Memory B cell (primary cell): ENCODE measurements around the gene DIDO1.

ENCODE experiments used
- ATAC-seq: fragments of 150-1000 bp; cut with Tn5 transposase; 2 replicates; pipeline ENCODE4 v1.10.0; 2021; ENCODE audit warnings: low read depth, mild to moderate bottlenecking, moderate library complexity
- DNase-seq, 2 donors: peaks; one replicate each; pipeline ENCODE4 v3.0.0; 2022; ENCODE audit warnings: low spot score in 2 of 2
- H3K27ac Mint-ChIP-seq: one replicate; pipeline ENCODE4 v1.8.0; 2022; ENCODE audit warnings: mild to moderate bottlenecking, moderate library complexity, mixed read lengths
- H3K27me3 Mint-ChIP-seq: one replicate; pipeline ENCODE4 v1.8.0; 2022; ENCODE audit warnings: mixed read lengths
- H3K36me3 Mint-ChIP-seq: one replicate; pipeline ENCODE4 v1.8.0; 2022; ENCODE audit warnings: mild to moderate bottlenecking, mixed read lengths
- H3K4me1 Mint-ChIP-seq: one replicate; pipeline ENCODE4 v1.8.0; 2022; ENCODE audit warnings: mixed read lengths
- H3K4me3 Mint-ChIP-seq: one replicate; pipeline ENCODE4 v1.8.0; 2022; ENCODE audit warnings: mild to moderate bottlenecking, moderate library complexity, mixed read lengths
- H3K9me3 Mint-ChIP-seq: one replicate; pipeline ENCODE4 v1.8.0; 2022; ENCODE audit warnings: mixed read lengths

The DIDO1 gene

GRCh38 chr20:62843656-62844055, 82.6 kb downstream of the DIDO1 start:
- DNase-seq (no peak), ATAC-seq (no peak)
- Mint-ChIP-seq H3K36me3 (peaks cover 13% of the 10 kb centered on the region), H3K27ac (no peak overlapping the region), H3K4me3 (no peak overlapping the region), H3K27me3 (no peaks in the 10 kb centered on the region), H3K4me1 (peaks cover 7% of the 10 kb centered on the region), H3K9me3 (no peaks in the 10 kb centered on the region)

GRCh38 chr20:62841705-62842212, 84.5 kb downstream of the DIDO1 start:
- no peak overlapping the region for H3K27ac Mint-ChIP-seq
- H3K4me1 Mint-ChIP-seq = peaks cover 11% of the 10 kb centered on the region
- H3K9me3 Mint-ChIP-seq = no peaks in the 10 kb centered on the region
- H3K27me3 Mint-ChIP-seq = no peaks in the 10 kb centered on the region
- no peak overlapping the region for H3K4me3 Mint-ChIP-seq
- DNase-seq (no peak), ATAC-seq (no peak)
- H3K36me3 Mint-ChIP-seq = peaks cover 10% of the 10 kb centered on the region

GRCh38 chr20:62840244-62841197, 85.8 kb downstream of the DIDO1 start:
- Mint-ChIP-seq H3K4me1 (peaks cover 11% of the 10 kb centered on the region), H3K27me3 (no peaks in the 10 kb centered on the region), H3K4me3 (no peak overlapping the region), H3K36me3 (peaks cover 10% of the 10 kb centered on the region), H3K27ac (peak overlapping the region; percentile 77), H3K9me3 (no peaks in the 10 kb centered on the region)
- ATAC-seq = no peak
- DNase-seq = no peak

GRCh38 chr20:62839816-62840215, 86.5 kb downstream of the DIDO1 start:
- H3K36me3 Mint-ChIP-seq = peaks cover 10% of the 10 kb centered on the region
- H3K27ac Mint-ChIP-seq = peak overlapping the region; percentile 77
- H3K9me3 Mint-ChIP-seq = no peaks in the 10 kb centered on the region
- DNase-seq (no peak), ATAC-seq (no peak)
- H3K27me3 Mint-ChIP-seq = no peaks in the 10 kb centered on the region
- peaks cover 12% of the 10 kb centered on the region for H3K4me1 Mint-ChIP-seq
- no peak overlapping the region for H3K4me3 Mint-ChIP-seq

GRCh38 chr20:62839261-62839660, 87.0 kb downstream of the DIDO1 start:
- H3K4me1 Mint-ChIP-seq = peaks cover 12% of the 10 kb centered on the region
- no peak overlapping the region for H3K4me3 Mint-ChIP-seq
- H3K9me3 Mint-ChIP-seq = no peaks in the 10 kb centered on the region
- peaks cover 10% of the 10 kb centered on the region for H3K36me3 Mint-ChIP-seq
- DNase-seq = no peak
- H3K27ac Mint-ChIP-seq = no peak overlapping the region
- ATAC-seq = no peak
- H3K27me3 Mint-ChIP-seq = no peaks in the 10 kb centered on the region

GRCh38 chr20:62838128-62838891, 88.0 kb downstream of the DIDO1 start:
- no peaks in the 10 kb centered on the region for H3K9me3 Mint-ChIP-seq
- H3K27ac Mint-ChIP-seq = peak overlapping the region; percentile 95
- ATAC-seq = peak; percentile 79
- no peaks in the 10 kb centered on the region for H3K27me3 Mint-ChIP-seq
- peak; percentile 40 to 56 for DNase-seq
- H3K36me3 Mint-ChIP-seq = peaks cover 10% of the 10 kb centered on the region
- H3K4me1 Mint-ChIP-seq = peaks cover 12% of the 10 kb centered on the region
- peak overlapping the region; percentile 66 for H3K4me3 Mint-ChIP-seq

- no peaks in the 10 kb centered on the region for H3K27me3 Mint-ChIP-seq
- H3K27ac Mint-ChIP-seq = peak overlapping the region; percentile 95
- peaks cover 17% of the 10 kb centered on the region for H3K4me1 Mint-ChIP-seq
- H3K4me3 Mint-ChIP-seq = peak overlapping the region; percentile 66
- peak; percentile 52 for ATAC-seq
- H3K36me3 Mint-ChIP-seq = peaks cover 10% of the 10 kb centered on the region
- H3K9me3 Mint-ChIP-seq = no peaks in the 10 kb centered on the region
- no peak for DNase-seq
These were observed 88.5 kb downstream of the DIDO1 start for GRCh38 chr20:62837790-62838127.

GRCh38 chr20:62836967-62837490, 89.3 kb downstream of the DIDO1 start:
- Mint-ChIP-seq H3K4me3 (no peak overlapping the region), H3K36me3 (peaks cover 10% of the 10 kb centered on the region), H3K9me3 (no peaks in the 10 kb centered on the region), H3K27ac (peak overlapping the region; percentile 95), H3K4me1 (peaks cover 24% of the 10 kb centered on the region), H3K27me3 (no peaks in the 10 kb centered on the region)
- DNase-seq (no peak), ATAC-seq (no peak)

GRCh38 chr20:62835931-62836861, 90.1 kb downstream of the DIDO1 start:
- H3K27ac Mint-ChIP-seq = peak overlapping the region; percentile 18
- ATAC-seq (no peak), DNase-seq (no peak)
- H3K4me3 Mint-ChIP-seq = no peak overlapping the region
- no peaks in the 10 kb centered on the region for H3K9me3 Mint-ChIP-seq
- H3K4me1 Mint-ChIP-seq = peaks cover 29% of the 10 kb centered on the region
- no peaks in the 10 kb centered on the region for H3K27me3 Mint-ChIP-seq
- H3K36me3 Mint-ChIP-seq = peaks cover 10% of the 10 kb centered on the region

GRCh38 chr20:62834967-62835730, 91.2 kb downstream of the DIDO1 start:
- Mint-ChIP-seq H3K9me3 (no peaks in the 10 kb centered on the region), H3K4me1 (peaks cover 29% of the 10 kb centered on the region), H3K36me3 (peaks cover 6% of the 10 kb centered on the region), H3K27me3 (no peaks in the 10 kb centered on the region), H3K4me3 (no peak overlapping the region), H3K27ac (peak overlapping the region; percentile 18)
- DNase-seq (no peak), ATAC-seq (no peak)

- no peaks in the 10 kb centered on the region for H3K27me3 Mint-ChIP-seq
- no peak for DNase-seq
- H3K27ac Mint-ChIP-seq = peak overlapping the region; percentile 94
- no peaks in the 10 kb centered on the region for H3K9me3 Mint-ChIP-seq
- no peaks in the 10 kb centered on the region for H3K36me3 Mint-ChIP-seq
- peak overlapping the region; percentile 87 for H3K4me3 Mint-ChIP-seq
- ATAC-seq = peak; percentile 36
- H3K4me1 Mint-ChIP-seq = peaks cover 19% of the 10 kb centered on the region
These were observed 93.3 kb downstream of the DIDO1 start for GRCh38 chr20:62832951-62833391.

- peak; percentile 91 for ATAC-seq
- Mint-ChIP-seq H3K27ac (peak overlapping the region; percentile 94), H3K4me3 (peak overlapping the region; percentile 87), H3K27me3 (no peaks in the 10 kb centered on the region), H3K9me3 (no peaks in the 10 kb centered on the region), H3K36me3 (no peaks in the 10 kb centered on the region), H3K4me1 (peaks cover 18% of the 10 kb centered on the region)
- DNase-seq = peak; percentile 74 to 84
These were observed 93.9 kb downstream of the DIDO1 start for GRCh38 chr20:62832212-62832922.
